Neutrophil (primary cell): ENCODE measurements around the gene TSPAN10.

ENCODE experiments used
- H3K27ac ChIP-seq: fragments of 200-600 bp; sonication (generic); 2 replicates; pipeline ENCODE4 v1.5.1; 2016; ENCODE audit warnings: mild to moderate bottlenecking, moderate library complexity
- H3K27me3 ChIP-seq: fragments of 200-600 bp; sonication (generic); 2 replicates; pipeline ENCODE4 v1.6.0; 2016; ENCODE audit warnings: mild to moderate bottlenecking
- H3K36me3 ChIP-seq: fragments of 200-600 bp; sonication (generic); 2 replicates; pipeline ENCODE4 v1.5.1; 2017
- H3K4me1 ChIP-seq, 2 experiments: fragments of 200-600 bp in 1 of 2; sonication (generic) in 1 of 2; 1 replicate in 1 of 2; 2 replicates in 1 of 2; pipeline versions ENCODE4 v1.5.1 to v1.6.1; 2013 to 2016; ENCODE audit warnings: low read depth in 1 of 2, low read length in 1 of 2, mild to moderate bottlenecking in 1 of 2, moderate library complexity in 1 of 2; ENCODE audit not compliant: control insufficient read depth in 1 of 2, insufficient read depth in 1 of 2
- H3K4me3 ChIP-seq, 2 experiments: fragments of 200-600 bp in 1 of 2; sonication (generic) in 1 of 2; 1 replicate in 1 of 2; 2 replicates in 1 of 2; pipeline ENCODE4 v1.5.1; 2013 to 2016; ENCODE audit warnings: low read depth in 1 of 2, low read length in 1 of 2, mild to moderate bottlenecking in 1 of 2, moderate library complexity in 1 of 2
- H3K9me3 ChIP-seq: fragments of 200-600 bp; sonication (generic); 2 replicates; pipeline ENCODE4 v1.5.1; 2016
- TF ChIP-seq, protein P1 (sequence below): fragments of 200-600 bp; sonication (generic); IDR thresholded peaks from 2 replicates; pipeline ENCODE4 v1.5.1; 2016; ENCODE audit warnings: antibody characterized with exemption

TSPAN10 gene

DNA sequence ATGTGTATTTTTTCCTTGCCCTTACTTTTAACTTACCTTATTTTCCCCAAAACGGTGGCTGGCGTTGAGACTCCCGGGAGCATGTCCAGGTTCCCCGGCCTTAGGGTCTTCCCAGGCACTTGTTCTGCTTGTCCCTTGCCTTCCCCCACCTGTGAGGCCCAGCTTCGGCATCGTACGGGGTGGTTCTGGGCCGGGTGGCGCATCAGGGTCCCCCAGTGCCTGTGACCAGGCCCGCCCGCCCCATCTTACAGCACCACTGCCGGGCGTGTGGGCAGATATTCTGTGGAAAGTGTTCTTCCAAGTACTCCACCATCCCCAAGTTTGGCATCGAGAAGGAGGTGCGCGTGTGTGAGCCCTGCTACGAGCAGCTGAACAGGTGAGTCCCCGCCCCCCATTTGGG is 54.2 kb downstream of the TSPAN10 start:
- no peaks in the 10 kb centered on the region for H3K9me3 ChIP-seq
- H3K27me3 ChIP-seq, result no peaks in the 10 kb centered on the region
- peaks cover 100% of the 10 kb centered on the region for H3K36me3 ChIP-seq
- no peak overlapping the region for H3K4me3 ChIP-seq
- TF ChIP-seq, protein P1, sequence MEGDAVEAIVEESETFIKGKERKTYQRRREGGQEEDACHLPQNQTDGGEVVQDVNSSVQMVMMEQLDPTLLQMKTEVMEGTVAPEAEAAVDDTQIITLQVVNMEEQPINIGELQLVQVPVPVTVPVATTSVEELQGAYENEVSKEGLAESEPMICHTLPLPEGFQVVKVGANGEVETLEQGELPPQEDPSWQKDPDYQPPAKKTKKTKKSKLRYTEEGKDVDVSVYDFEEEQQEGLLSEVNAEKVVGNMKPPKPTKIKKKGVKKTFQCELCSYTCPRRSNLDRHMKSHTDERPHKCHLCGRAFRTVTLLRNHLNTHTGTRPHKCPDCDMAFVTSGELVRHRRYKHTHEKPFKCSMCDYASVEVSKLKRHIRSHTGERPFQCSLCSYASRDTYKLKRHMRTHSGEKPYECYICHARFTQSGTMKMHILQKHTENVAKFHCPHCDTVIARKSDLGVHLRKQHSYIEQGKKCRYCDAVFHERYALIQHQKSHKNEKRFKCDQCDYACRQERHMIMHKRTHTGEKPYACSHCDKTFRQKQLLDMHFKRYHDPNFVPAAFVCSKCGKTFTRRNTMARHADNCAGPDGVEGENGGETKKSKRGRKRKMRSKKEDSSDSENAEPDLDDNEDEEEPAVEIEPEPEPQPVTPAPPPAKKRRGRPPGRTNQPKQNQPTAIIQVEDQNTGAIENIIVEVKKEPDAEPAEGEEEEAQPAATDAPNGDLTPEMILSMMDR, result no peak
- H3K4me1 ChIP-seq, result no peaks in the 10 kb centered on the region
- no peak overlapping the region for H3K27ac ChIP-seq

DNA sequence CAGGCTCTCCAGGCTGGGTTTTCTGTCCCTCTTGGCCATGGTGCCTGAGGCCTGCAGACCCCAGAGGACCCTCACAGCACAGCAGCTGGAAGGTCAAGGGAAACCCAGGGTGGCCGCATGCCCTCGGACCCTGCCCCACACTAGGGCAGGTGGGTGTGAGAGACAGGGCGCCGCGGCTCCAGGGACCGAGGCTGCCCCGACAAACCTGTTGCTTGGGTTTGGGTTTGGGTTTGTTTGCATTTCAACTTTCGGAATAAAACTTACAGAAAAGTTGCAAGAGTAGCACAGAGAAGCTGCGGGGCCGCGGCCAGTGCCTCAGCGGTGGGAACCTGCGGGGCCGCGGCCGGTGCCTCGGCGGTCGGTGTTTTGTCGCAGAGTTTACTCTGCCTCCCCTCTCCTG is 54.6 kb downstream of the TSPAN10 start:
- Histone ChIP-seq H3K9me3 (no peaks in the 10 kb centered on the region), H3K27ac (no peak overlapping the region), H3K36me3 (peaks cover 100% of the 10 kb centered on the region), H3K4me1 (no peaks in the 10 kb centered on the region), H3K27me3 (no peaks in the 10 kb centered on the region), H3K4me3 (no peak overlapping the region)
- TF ChIP-seq, protein P1, result no peak

DNA sequence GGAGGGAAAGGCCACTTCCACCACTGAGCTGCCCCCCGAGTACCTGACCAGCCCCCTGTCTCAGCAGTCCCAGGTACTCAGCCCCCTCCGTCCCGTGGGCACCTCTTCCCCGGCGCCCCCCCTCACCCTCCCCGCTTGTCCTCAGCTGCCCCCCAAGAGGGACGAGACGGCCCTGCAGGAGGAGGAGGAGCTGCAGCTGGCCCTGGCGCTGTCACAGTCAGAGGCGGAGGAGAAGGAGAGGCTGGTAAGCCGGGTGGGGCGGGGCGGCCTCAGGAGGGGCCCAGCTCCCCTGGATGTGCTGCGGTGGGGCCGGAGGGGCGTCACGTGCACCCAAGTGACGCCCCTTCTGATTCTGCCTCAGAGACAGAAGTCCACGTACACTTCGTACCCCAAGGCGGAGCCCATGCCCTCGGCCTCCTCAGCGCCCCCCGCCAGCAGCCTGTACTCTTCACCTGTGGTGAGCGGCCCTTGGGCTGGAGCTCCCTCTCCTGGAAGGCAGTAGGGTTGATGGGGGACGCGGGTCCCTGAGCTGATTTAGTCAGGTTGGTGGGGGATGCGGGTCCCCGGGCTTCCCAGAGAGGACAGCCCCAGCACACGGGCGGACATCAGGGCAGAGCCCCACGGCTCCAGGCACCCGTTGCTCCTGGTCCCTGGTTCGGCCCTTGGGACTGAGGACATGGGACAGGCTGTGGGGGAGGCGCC is 56.7 kb downstream of the TSPAN10 start:
- H3K9me3 ChIP-seq, result no peaks in the 10 kb centered on the region
- peaks cover 0 to 8% of the 10 kb centered on the region in 2 experiments for H3K4me1 ChIP-seq
- H3K36me3 ChIP-seq, result peaks cover 100% of the 10 kb centered on the region
- H3K4me3 ChIP-seq, result no peak overlapping the region
- no peak overlapping the region for H3K27ac ChIP-seq
- TF ChIP-seq, protein P1, result no peak
- no peaks in the 10 kb centered on the region for H3K27me3 ChIP-seq

DNA sequence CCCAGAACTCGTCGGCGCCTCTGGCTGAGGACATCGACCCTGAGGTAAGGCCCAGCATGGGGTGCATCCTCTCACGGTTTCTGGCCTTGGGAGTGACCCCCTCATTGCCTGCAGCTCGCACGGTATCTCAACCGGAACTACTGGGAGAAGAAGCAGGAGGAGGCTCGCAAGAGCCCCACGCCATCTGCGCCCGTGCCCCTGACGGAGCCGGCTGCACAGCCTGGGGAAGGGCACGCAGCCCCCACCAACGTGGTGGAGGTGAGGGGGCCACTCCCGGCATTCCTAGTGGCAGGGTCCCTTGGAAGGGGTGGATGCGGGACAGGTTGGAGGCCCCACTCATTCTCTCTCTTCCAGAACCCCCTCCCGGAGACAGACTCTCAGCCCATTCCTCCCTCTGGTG is 57.8 kb downstream of the TSPAN10 start:
- H3K27me3 ChIP-seq, result no peaks in the 10 kb centered on the region
- no peak overlapping the region for H3K27ac ChIP-seq
- TF ChIP-seq, protein P1, result no peak
- H3K9me3 ChIP-seq, result no peaks in the 10 kb centered on the region
- H3K4me3 ChIP-seq, result no peak overlapping the region
- H3K4me1 ChIP-seq, result peaks cover 0 to 8% of the 10 kb centered on the region in 2 experiments
- H3K36me3 ChIP-seq, result peaks cover 100% of the 10 kb centered on the region

DNA sequence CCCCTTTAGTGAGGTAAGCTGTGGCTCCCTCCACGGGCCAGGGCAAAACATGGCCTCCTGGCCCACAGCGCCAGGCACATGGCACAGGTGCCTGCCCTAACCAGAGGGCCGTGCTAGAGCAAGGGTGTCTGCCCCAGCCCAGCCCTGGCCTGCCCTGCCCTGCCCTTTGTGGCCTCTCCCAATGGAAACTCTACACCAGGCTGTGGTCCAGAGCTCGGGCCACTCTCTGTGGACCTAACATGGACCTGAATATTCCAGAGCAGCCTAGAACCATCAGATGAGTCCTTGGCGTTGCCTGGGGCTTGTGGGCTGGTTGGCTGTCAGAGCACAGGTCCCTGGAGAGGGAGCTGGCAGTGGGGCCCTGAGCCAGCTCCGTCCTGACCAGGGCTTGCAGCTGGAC is 58.2 kb downstream of the TSPAN10 start:
- TF ChIP-seq, protein P1, result no peak
- Histone ChIP-seq H3K9me3 (no peaks in the 10 kb centered on the region), H3K27ac (no peak overlapping the region), H3K27me3 (no peaks in the 10 kb centered on the region), H3K4me3 (no peak overlapping the region), H3K36me3 (peaks cover 99% of the 10 kb centered on the region), H3K4me1 (peaks cover 0 to 8% of the 10 kb centered on the region in 2 experiments)
